ENCODE results near the gene SMIM36.
"Not testable (repeated sequence)": the region's sequence is repeated elsewhere in the genome, so short reads cannot be mapped to it uniquely, and the experiment has no call there.

Gene SMIM36

DNA sequence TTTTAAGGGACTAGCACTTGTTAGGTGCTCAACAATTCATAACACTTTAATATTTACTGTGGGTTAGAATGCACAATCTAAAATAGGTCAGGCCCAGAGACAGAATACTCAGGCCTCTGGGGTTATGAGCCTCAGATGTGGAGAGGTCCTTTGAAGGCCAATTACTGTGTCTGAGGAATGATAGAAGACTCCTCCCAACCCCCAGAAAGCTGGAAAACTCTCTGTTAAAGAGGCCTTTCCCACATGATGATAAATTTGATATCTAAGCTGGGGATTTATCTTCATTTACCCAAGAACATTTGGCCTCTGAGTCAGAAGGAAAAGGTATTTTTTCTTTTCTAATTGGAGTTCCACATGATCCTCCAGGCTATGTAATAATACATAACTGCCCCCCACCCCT, 48.5 kb downstream of the SMIM36 start:
- intact Hi-C loops (cut with DNase I), result no loop called here
- DNase-seq, result no peak

DNA sequence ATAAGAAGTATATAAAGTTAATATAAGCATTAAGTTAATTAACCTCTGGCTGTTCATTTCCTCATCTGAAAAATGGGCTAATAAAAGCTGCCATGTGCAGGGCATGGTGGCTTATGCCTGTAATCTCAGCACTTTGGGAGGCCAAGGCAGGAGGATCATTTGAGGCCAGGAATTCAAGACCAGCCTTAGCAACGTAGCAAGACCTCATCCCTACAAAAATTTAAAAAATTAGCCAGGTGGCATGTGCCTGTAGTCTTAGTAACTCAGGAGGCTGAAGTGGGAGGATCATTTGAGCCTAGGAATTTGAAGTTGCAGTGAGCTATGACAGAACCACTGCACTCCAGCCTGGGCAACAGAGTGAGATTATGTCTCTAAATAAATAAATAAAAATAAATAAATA, 49.0 kb downstream of the SMIM36 start:
- DNase-seq, result no peak
- intact Hi-C loops (cut with DNase I), result no loop called here

DNA sequence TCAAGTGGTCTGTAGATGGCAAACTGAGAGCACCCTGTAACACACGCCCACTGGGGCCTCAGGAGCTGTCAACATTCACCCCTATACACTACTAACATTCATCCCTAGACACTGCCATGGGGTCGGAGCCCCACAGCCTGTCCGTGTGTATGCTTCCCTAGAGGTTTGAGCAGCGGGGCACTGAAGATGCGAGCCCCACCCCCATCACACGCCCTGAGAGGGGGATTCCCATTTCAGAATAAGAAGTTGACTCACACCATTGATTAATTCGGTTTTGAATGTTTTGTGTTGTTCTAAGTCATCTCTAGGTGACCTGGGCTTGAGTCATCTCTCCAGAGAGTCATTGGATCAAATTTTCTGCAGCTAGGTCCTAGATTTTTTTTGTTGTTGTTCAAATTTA, 52.3 kb downstream of the SMIM36 start:
- no peak for DNase-seq
- intact Hi-C loops (cut with DNase I), result no loop called here

DNA sequence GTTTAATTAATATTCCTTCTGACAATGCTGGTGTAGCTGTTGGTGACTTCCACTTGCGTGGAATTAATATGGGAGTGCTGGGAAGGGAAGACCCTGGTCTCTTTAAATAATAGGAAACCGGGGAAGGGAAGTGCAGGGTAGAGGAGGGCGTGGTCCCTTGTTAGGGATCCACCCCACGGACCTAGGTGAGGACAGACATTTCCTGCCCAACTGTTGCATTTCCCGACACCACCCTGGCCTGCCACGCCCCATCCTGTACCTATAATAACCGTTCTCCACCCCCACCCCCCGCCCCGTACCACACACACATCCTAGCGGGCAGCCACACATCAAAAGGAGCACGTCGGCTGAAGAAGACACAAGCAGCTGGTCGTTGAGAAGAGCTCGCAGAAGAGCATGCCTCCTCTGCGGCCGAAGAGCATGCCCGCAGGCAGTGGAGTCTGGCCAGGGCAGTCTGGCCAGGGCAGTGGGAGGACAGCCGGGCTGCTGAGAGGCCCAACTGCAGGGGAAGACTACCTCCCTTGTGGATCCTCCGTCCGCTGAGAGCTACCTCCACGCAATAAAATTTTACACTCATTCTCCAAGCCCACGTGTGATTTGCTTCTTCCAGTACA, 52.9 kb downstream of the SMIM36 start:
- DNase-seq, result no peak
- intact Hi-C loops (cut with DNase I), result no loop called here

DNA sequence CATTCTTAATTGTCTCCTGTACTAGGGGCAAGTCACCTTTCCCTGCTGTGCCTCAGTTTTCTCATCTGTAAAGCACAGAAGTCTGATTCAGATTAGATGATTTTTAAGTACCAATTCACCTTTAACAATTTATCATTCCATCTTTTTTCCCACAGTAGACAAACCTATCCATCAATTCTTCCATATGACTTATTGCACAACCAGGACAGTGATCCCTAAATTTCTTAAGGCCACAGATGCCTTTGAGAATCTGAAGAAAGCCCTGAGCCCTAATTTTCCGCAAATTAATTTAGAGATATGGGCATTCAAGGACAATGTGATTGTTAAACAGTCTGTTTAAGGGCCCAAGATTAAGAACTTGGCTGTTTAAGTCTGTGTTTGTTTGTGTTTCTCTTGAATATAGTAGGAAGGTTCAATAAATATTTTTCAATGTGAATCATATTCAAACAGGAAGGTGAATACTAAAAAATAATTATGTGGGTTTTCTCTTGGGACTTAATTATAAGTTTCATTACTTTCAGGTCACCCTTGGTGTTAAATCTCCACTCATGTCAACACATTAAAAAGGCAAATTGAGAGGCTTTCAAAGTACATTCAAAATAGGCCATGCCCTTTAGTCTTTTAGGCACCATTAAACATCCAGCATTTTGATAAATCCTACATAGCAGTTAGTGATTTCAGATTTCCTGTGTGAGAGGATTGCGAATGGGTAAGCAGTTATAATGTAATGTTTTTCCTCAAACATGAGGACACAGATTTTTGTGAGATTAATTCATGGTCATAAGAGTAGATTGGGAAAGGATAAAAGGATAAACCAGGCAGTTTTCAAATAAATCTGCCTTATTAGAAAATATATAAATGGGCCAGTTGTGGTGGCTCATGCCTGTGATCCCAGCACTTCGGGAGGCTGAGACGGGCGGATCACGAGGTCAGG, 54.7 kb downstream of the SMIM36 start:
- intact Hi-C loops (cut with DNase I), result no loop called here
- no peak for DNase-seq

DNA sequence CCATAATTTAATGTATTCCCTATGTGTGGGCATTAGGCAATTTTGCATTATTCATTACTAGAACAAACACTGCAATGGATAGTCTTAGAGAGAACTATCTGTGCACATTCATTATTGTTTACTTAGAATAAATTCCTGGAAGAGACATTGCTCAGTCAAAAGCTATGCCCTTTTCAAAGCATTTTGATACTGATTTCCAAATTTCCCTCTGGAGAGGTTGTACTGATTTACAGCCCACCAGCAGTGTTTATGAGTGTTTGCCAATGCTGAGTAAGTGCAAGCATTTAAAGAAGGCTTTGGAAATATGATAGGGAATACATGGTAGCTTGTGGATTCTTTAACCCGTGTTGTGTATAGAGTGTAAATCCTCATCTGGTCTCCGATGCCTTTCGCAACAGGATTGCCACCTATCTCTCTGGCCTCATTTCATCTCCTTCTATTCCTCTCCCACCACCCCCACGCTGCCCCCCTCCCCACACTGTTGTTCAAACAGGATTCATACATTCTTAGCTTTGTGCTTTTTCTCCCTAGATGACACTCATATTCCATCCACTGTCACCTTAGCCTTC, 56.3 kb downstream of the SMIM36 start:
- intact Hi-C loops (cut with DNase I), result no loop called here
- DNase-seq, result no peak

DNA sequence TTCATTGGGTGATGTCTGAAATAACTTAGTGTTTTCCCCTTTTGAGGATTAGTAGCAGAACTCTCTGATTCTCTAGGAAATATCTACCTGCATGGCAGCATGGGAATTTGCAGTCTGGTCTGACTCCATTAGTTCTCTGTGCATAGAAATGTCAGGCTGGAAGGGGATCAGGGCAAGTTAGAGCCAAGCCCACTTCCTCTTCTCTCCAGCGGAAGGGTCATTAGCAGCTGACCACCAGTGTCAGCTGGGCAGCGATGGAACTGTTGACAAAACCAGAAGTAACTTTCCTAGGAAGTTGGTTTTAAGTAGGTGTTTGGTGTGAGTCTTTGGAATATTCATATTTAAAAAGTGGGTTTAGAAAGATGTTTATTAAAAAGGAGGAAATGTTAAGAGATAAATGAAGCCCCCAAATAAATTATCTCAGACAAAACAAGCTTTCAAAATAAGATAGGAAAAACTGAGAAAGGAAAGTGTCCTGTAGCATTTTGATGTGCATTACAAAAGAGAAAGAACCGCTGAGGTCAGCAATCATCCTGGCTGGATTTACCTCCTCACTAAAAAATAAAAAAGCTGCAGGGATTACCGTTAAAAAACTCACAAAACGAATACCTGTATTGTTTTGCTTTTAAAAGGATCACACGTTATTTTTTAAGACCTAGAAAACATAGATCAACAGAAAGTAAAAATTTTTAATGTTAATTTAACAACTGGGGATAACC, 57.3 kb downstream of the SMIM36 start:
- DNase-seq, result peak in 7 of 42 donors; percentile 20 to 49 (median 30)
- intact Hi-C loops (cut with DNase I), result no loop called here

DNA sequence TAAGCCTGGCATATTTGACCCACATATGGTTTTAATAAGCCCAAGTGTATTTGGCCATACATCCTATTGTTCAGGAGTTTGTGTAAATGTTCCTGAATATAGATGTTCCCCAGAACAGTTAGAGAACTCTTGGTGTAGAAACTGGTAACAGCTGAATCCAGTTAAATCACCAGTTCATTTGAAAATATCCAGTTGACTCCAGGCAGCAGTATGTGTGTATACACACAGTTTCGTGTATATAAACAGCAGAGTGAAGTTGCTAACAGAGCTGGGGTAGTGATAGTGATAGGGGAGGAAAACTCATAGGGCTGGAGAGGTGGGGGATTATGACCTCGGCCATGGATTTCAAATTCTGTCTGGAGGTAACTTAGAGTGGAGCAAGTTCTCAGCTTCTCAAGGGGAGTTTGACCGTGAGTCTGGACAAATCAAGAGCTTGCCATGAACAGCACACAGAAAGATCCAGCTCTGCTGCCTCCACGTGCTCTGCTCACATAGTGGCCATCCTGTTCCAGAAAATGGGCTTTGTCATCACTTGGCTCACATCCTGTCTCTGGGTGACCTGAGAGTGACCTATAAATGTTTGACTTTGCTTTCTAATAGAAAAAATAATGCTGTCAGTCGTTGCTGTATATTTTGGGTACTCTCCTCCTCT, 59.0 kb downstream of the SMIM36 start:
- intact Hi-C loops (cut with DNase I), result no loop called here
- no peak for DNase-seq

DNA sequence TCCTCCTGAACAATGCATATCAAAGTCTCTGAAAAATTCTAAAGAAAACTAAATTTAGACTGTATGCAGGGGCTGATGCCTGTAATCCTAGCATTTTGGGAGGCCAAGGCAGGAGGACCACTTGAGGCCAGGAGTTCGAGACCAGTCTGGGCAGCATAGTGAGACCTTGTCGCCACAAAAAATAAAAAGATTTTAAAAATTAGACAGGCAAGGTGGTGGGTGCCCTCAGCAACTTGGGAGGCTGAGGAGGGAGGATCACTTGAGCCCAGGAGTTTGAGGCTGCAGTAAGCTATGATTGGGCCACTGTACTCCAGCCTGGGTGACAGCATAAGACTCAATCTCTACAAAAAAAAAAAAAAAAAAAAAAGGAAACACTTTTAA, 59.5 kb downstream of the SMIM36 start:
- DNase-seq, result no peak
- intact Hi-C loops (cut with DNase I), result no loop called here

DNA sequence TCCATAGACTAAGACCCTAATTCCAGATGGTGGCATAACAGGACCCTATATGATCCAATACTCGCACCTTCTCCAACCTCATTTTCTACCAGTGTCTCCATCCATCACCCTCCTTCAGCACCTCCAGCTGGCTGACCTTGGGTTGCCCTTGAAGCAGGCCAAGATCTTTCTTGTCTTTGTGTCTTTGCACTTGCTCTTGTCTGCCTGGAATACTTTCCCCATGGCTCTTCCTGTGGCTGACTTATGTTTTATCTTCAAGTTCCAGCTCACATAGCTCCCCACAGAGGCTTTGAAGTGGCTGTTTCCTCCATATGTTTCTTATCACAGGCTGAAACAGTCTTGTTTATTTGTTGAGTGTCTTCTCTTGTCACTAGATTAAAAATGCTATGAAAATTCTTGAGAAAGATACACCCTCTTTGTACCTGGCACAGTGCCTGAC, 60.0 kb downstream of the SMIM36 start:
- intact Hi-C loops (cut with DNase I), result no loop called here
- no peak for DNase-seq

DNA sequence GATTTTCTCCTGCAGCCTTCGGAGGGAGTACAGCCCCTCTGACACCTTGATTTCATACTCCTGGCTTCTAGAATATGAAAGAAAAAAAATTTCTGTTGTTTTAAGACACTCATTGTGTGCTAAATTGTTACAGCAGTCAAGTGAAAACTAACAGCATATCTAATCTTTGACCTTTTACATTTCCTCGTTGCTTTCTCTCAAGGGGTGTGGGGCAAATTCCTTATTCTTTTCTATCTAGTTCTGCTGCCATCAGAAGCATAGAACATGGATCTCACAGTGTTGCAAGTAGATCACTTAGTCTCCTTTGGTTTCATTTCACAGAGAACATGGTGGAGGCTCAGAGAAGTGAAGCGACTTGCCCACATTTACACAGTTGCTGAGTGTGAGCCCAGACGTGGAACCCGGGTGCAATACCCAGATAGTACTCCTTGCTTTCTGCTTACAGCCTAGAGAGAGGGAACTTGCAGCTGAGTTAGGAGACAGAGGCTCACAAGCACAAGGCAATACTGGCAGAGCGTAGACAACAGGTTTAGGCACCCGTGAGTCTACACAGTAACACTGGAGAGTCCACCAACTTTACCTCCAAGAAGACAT, 60.9 kb downstream of the SMIM36 start:
- intact Hi-C loops (cut with DNase I), result no loop called here

DNA sequence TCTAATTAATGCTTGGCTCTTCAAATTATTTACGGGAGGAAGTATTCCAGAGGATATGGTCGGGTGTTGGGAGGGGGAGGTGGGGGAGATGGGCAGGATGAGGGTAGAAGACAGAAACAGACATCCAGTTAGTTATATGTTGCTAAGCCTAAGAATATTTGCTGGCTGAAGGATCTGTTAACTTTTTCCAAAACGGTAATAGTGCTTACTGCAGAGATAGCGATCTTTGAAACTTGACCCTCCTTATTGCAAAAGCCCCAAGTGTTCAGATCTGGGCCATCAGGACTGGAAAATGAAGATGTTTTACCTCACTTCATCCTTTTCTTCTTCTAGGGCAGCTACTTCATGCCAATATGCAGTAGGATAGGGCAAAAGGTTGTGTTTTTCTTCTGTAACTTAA, 62.6 kb downstream of the SMIM36 start:
- intact Hi-C loops (cut with DNase I), result no loop called here

More for the DNA sequence above, 60.9 kb downstream of the SMIM36 start:
- DNase-seq, result no peak

DNA sequence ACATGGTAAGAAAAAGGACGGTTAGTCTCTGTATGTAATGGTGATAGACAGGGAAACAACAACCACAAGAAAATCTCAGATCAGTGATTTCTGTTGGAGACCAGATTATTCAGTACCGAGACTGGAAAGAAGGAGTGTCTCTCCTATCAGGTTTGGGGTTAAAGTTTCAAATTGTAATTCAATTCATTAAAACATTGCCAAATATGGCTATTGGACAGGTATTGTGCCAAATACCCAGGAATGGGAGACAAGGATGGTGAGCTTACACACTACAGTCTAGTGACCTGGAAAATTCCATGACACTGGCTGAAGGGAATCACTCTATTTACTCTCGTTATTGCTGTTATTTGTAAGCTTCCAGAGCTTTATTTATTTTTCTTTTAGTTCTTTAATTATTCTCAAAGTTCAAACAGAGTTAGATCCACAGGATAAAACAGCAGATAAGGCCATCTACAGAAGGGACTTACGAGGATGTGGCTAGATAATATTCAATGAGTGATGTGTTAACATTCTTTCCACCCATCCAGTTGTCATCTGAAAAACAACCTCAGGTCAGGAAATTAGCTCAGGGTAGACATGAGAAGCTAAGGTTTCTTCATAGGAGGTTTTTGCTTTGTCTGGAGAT, 64.6 kb downstream of the SMIM36 start:
- intact Hi-C loops (cut with DNase I), result no loop called here

More for the DNA sequence above, 62.6 kb downstream of the SMIM36 start:
- no peak for DNase-seq

DNA sequence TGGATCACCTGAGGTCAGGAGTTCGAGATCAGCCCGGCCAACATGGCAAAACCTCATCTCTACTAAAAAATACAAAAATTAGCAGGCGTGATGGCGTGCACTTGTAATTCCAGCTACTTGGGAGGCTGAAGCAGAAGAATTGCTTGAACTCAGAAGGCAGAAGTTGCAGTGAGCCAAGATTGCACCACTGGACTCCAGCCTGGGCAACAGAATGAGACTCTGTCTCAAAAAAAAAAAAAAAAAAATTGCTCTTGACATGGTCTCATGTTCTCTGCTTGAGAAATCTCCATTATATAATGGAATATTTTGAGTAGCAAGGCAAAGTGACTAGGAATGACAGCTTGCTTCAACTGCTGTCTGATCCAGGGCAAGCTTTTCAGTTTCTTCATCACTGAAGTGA, 65.2 kb downstream of the SMIM36 start:
- intact Hi-C loops (cut with DNase I), result not testable (repeated sequence)

More for the DNA sequence above, 64.6 kb downstream of the SMIM36 start:
- DNase-seq, result no peak

DNA sequence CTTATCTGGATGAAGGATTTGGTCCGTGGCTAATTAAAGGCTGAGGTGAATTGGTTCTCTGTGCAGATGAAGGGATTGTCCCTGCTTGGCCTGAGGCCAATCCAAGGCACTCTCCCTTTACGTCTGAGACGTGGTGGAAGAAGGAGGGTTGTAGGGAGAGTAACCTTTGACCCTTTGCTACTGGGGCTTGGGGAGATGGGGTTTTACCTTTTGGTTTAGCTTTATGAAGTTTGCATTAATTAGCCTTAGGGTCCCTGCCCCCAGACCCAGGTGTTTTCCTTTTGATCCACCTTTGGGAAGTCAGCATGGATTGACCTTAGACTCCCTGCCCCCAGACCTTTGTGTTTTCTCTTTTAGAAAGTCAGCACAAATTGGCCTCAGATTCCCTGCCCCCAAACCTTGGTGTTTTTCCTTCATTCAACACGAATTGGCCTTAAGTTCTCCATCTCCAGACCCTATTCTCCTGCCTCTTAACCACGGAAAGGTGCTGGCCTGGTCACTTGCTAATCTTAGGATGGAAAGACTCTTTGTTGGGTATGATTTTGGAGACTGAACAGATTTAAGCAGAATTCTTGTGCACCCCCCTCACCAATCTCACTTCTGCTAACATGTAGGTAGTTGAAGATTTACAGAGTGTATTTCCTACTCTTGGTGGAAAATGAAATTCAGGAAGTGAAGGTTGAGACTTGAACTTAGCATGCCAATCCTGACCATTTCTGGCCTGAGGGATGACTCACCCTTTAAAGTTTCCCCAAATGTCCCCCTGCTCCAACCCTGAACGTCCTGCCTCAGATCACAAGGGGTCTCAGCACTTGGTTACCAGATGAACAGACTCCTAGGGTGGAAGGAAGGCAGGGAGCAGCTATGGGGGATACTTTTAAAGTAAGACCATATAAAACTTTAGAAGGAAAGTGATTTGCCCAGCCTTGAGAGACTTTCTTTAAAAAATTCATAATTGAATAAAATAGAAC, 66.5 kb downstream of the SMIM36 start:
- DNase-seq, result no peak
- intact Hi-C loops (cut with DNase I), result no loop called here

More for the DNA sequence above, 65.2 kb downstream of the SMIM36 start:
- DNase-seq, result not testable (repeated sequence)

DNA sequence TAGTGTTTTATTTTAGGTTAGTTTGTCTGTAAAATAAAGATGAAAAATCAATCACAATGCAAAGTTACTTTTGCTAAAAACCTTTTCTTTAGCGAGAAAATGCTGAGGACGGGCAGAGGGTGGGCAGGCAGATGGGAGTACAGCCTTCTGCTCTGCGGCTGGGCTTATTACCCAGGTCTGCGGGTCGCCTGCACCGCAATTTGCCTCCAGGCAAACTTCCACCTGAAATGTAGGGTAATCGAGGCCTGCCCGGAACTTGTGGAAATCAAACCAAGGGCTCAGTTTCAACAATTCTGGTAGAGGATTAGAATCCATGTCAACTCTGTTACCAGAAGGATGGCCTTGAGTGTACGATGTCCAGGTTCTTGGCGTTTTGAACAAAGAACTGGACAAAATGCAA, 67.3 kb downstream of the SMIM36 start:
- DNase-seq, result no peak
- intact Hi-C loops (cut with DNase I), result no loop called here

Measured in head of caudate nucleus (tissue), 42 donors.